ENCODE measurements around the gene C2CD4D. TPM values are rescaled to one million over a fixed set of nuclear protein-coding genes. Genes with fewer than 3 reads are reported as not detected.
A peak's percentile ranks its signal among the peaks of the same experiment; 100 is the strongest.

C2CD4D gene
- total RNA-seq, 8 experiments from 2014 or later, result 0.21 to 0.61 (median 0.23) TPM; not detected in 4

DNA sequence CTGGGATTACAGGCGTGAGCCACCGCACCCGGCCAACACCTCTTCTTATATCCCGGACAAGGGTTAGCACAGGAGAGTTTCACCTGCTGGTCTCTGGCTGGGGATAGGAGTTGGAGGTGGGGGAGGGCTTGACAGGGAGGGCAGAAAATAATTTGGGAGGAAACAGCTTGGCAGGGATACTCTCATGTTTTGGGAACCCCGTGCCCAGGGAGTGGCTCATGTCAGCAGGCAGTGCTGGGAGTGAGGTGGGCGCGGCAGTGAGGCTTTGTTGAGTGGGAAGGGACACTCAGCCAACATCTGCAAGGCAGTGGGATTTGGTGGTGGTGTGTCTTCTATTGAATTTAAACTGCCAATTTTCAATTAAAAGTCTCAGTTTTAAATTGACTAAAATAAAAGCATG lies 15.0 kb upstream of the C2CD4D start:
- in situ Hi-C loops (cut with MboI; ENCODE audit: low pct_unique_long_range_greater_than_20kb in 2 of 9, low sequenced_read_pairs in 9 of 9, unreplicated experiment in 9 of 9), result no loop called here
- WGBS, 10 experiments, result 17 to 100% (median 91%) methylated on average over 1 to 7 of the region's 7 CpGs; no CpG with 5 or more reads in 4 of the 10 experiments
- Histone ChIP-seq H3K4me3 (no peak overlapping the region), H3K27ac (no peak overlapping the region), H3K4me1 (replicated peaks in 1 of 2) (no peaks in the 10 kb centered on the region)
- ATAC-seq (replicated peaks in 6 of 8), result no peak

DNA sequence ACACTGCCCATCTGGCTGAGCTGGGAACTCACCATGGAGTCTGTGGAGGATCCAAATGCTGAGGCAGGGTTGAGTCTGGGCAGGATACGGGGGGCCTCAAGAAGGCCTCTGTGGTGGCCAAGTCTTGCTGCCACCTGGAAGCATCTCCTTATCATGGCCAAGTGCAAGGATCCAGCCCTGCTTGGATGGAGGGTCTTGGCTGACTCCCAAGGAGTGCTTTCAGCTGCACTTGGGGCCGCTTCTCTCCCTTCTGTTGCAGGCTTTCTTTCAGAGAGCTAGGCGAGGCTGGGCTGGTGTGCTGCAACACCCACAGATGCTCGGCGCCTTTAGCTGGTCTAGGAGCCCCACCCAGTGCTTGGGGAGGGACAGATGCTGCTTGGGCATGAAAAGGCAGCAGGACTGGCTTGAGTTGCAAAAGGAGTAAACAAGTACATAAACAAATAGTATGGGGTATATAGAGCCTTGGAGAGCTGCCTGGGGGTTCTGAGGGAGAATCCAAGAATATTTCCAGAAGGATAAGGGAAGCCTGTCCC lies 13.9 kb upstream of the C2CD4D start, which contains the start of gene THEM5:
TSS of gene THEM5 (minus strand) at position 302 of the 533 bp plus-strand sequence. CDS start at position 155, 147 bp downstream.
- ATAC-seq (replicated peaks in 6 of 8), result peak in 3 of 8 experiments; percentile 55 to 92 (median 82)
- 0 to 90% (median 60%) methylated on average over 1 to 3 of the region's 5 CpGs; no CpG with 5 or more reads in 3 of the 10 experiments for WGBS, 10 experiments
- Histone ChIP-seq H3K27ac (no peak within 1 kb of the TSS), H3K4me3 (no peak within 1 kb of the TSS), H3K4me1 (replicated peaks in 1 of 2) (no peaks in the 10 kb centered on the region)
- in situ Hi-C loops (cut with MboI; ENCODE audit: low pct_unique_long_range_greater_than_20kb in 2 of 9, low sequenced_read_pairs in 9 of 9, unreplicated experiment in 9 of 9), result no loop called here

DNA sequence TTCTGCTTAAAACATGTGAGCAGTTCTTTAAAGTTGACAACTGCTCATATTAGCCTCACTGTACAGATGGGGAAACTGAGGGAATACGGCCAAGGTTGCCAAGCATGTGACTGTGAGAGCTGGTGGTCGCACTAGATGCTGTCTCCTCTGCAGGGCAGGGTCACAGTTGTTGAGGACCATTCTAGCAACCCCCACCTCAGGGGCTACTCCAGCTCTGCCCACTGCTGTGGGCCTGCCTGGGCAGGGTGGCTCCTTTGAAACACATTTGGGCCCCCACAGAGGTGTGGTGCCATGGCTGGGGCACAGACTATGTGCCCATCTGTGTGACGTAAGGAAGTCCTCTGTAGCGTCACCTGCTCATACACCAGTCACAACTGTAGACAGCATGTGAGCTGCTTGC lies 13.1 kb upstream of the C2CD4D start:
- 50 to 94% (median 79%) methylated on average over 1 to 4 of the region's 4 CpGs; no CpG with 5 or more reads in 7 of the 10 experiments for WGBS, 10 experiments
- in situ Hi-C loops (cut with MboI; ENCODE audit: low pct_unique_long_range_greater_than_20kb in 2 of 9, low sequenced_read_pairs in 9 of 9, unreplicated experiment in 9 of 9), result no loop called here
- Histone ChIP-seq H3K27ac (no peak overlapping the region), H3K4me1 (replicated peaks in 1 of 2) (no peaks in the 10 kb centered on the region), H3K4me3 (no peak overlapping the region)
- ATAC-seq (replicated peaks in 6 of 8), result no peak

DNA sequence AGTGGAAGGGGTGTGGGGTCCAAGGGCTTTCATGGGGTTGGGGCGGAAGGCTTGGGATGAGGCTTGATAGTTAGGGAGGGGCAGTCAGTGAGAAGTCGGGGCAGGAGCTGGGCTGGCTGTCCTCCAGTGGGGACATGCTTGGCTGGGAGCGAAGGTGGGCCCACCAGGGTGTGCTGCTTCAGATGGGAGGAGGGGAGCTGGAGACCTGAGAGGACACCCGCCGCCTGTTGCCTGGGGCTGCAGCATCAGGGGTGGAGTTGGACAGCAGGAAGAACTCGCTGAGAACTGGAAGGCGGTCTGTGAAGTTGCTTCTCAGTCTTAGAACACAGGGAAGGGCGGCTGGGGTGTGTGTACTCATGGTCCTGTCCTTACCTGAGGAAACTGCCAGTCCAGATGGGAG lies 12.3 kb upstream of the C2CD4D start:
- in situ Hi-C loops (cut with MboI; ENCODE audit: low pct_unique_long_range_greater_than_20kb in 2 of 9, low sequenced_read_pairs in 9 of 9, unreplicated experiment in 9 of 9), result no loop called here
- no peaks in the 10 kb centered on the region for H3K4me1 ChIP-seq (replicated peaks in 1 of 2)
- H3K4me3 ChIP-seq, result no peak overlapping the region
- peak in 2 of 8 experiments; percentile 13 to 24 for ATAC-seq (replicated peaks in 6 of 8)
- H3K27ac ChIP-seq, result no peak overlapping the region
- WGBS, 10 experiments, result 0 to 50% (median 18%) methylated on average over 1 to 3 of the region's 8 CpGs; no CpG with 5 or more reads in 4 of the 10 experiments

DNA sequence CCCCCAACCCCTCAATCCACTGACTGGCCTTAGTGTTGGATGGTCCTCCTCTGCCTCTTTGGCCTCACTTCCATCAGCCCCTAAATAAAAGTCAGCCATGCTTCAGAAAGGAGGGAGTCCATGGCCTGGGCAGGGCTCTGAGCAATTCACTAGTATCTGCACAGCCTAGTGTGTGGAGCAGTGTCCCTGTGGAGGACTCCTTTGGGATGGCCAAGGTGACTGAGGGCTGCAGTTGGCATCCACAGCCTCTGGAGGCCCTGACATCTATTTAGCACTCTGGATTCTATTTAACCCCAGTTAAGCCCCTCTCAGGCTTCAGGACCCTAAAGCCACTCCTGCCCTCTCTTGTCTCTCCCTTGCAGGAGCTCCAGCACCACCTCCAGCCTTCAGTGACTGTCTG lies 10.3 kb upstream of the C2CD4D start:
- in situ Hi-C loops (cut with MboI; ENCODE audit: low pct_unique_long_range_greater_than_20kb in 2 of 9, low sequenced_read_pairs in 9 of 9, unreplicated experiment in 9 of 9), result no loop called here
- Histone ChIP-seq H3K27ac (no peak overlapping the region), H3K4me3 (no peak overlapping the region), H3K4me1 (replicated peaks in 1 of 2) (no peaks in the 10 kb centered on the region)
- no peak for ATAC-seq (replicated peaks in 6 of 8)

DNA sequence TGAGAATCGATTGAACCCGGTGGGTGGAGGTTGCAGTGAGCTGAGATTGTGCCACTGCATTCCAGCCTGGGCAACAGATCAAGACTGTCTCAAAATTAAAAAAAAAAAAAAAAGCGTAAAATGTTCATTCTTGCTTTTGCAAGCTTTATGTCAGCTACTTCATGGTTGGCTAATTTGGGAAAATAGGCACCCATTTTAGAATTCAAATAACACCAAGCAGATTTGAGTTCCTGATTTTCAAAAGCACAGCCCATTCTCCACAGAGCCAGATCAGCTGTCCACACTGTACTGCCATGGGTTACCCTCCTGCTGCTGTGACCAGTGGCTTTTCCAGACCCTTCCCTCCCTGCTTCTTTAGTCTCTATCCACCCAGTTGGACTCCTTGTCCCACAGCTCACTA lies 9.5 kb upstream of the C2CD4D start:
- no peak for ATAC-seq (replicated peaks in 6 of 8)
- Histone ChIP-seq H3K4me3 (no peak overlapping the region), H3K27ac (no peak overlapping the region), H3K4me1 (replicated peaks in 1 of 2) (no peaks in the 10 kb centered on the region)
- WGBS, 10 experiments, result 8 to 100% (median 77%) methylated on average over 1 to 3 of the region's 3 CpGs; no CpG with 5 or more reads in 1 of the 10 experiments
- in situ Hi-C loops (cut with MboI; ENCODE audit: low pct_unique_long_range_greater_than_20kb in 2 of 9, low sequenced_read_pairs in 9 of 9, unreplicated experiment in 9 of 9), result no loop called here

DNA sequence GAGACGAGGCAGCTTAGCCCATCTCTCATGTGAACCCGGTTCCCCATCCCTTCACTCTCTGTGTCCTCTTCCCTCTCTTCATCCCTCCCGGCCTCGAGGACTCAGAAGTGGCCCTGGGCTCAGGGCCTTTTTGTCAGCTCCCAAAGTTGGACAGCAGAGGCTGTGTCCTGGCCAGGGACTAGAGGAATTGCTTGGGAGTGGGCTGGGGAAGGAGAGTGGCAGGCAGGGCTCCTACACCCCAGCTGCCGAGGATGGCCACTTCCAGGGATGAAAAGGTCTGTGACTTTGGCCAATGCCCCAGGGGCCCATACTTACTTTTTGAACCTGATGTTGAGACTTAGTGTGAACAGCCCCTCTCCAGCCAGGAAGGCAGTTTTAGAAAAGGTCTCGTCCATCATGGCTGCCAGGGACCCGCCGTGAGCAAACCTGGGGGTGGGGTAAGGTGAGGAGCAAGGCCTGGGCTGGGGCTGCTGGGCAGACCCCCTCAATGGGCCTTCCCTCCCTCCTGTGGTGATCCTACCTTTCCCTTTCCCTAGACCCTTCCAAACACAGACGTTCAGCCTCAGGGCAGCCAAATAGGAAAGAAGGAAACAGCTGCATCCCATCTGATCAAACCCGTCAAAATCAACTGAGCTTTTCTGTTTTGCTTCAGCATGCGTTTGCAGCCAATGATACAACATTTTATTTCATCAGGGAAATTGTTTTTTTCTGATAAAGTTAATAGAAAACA lies 8.4 kb upstream of the C2CD4D start:
- Histone ChIP-seq H3K27ac (no peak overlapping the region), H3K4me1 (replicated peaks in 1 of 2) (no peaks in the 10 kb centered on the region), H3K4me3 (no peak overlapping the region)
- in situ Hi-C loops (cut with MboI; ENCODE audit: low pct_unique_long_range_greater_than_20kb in 2 of 9, low sequenced_read_pairs in 9 of 9, unreplicated experiment in 9 of 9), result no loop called here
- 0 to 69% (median 52%) methylated on average over 3 to 10 of the region's 11 CpGs; no CpG with 5 or more reads in 3 of the 10 experiments for WGBS, 10 experiments
- peak in 1 of 8 experiments; percentile 20 for ATAC-seq (replicated peaks in 6 of 8)

DNA sequence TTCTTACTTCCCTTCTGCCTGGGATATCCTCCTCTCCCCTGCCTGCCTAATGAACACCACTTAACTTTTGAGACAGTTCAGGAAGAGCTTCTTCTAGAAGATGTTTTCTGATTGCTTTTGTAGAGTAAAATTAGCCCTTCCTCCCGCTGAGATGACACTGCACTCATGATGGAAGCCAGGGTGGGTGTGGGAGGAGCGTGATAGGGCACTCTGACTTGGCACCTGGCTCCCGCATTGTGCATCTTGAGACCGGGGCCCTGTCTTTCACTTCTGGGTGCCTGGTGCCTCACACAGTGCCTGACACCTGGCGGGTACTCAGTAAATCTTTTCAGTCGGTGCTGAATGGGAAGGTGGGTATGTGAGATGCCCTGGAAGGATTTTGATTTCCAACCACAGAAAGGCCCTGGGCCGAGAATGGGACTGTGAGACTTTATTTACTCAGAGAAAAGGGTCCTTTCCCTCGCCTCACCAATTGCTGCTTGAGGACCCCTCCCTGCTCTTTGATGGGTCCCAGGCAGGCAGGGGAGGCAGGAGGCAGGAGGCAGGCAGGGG lies 7.1 kb upstream of the C2CD4D start:
- ATAC-seq (replicated peaks in 6 of 8), result no peak
- in situ Hi-C loops (cut with MboI; ENCODE audit: low pct_unique_long_range_greater_than_20kb in 2 of 9, low sequenced_read_pairs in 9 of 9, unreplicated experiment in 9 of 9), result no loop called here
- no peaks in the 10 kb centered on the region for H3K4me1 ChIP-seq (replicated peaks in 1 of 2)
- 59 to 88% (median 67%) methylated on average over 1 to 7 of the region's 8 CpGs; no CpG with 5 or more reads in 3 of the 10 experiments for WGBS, 10 experiments
- no peak overlapping the region for H3K27ac ChIP-seq
- no peak overlapping the region for H3K4me3 ChIP-seq

DNA sequence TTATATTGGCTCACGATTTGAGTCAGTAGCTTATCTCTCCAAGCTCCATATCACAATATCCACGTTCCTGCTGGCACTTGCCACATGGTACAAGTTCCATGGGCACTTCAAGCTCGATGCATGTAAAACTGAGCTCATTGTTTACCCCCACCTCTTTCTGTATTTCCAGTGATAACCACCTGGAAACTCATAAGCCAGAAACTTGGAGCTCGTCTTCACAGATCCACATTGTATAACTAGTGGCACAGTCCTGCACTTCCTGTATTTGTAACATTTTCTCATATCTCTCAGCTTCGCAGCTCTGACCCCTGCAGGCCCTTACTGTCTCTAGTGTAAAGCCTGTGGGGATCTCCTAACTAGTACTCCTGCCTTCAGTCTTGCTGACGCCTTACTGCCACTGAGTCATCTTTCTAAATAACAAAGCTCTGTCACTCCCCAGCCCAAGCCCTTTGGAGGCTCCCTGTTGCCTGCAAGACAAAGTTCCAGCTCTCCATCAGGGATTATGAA lies 6.5 kb upstream of the C2CD4D start:
- peak in 7 of 8 experiments; percentile 71 to 98 (median 81) for ATAC-seq (replicated peaks in 6 of 8)
- Histone ChIP-seq H3K27ac (no peak overlapping the region), H3K4me3 (no peak overlapping the region), H3K4me1 (replicated peaks in 1 of 2) (no peaks in the 10 kb centered on the region)
- 23 to 80% (median 37%) methylated on average over 1 to 6 of the region's 6 CpGs; no CpG with 5 or more reads in 2 of the 10 experiments for WGBS, 10 experiments
- in situ Hi-C loops (cut with MboI; ENCODE audit: low pct_unique_long_range_greater_than_20kb in 2 of 9, low sequenced_read_pairs in 9 of 9, unreplicated experiment in 9 of 9), result no loop called here

DNA sequence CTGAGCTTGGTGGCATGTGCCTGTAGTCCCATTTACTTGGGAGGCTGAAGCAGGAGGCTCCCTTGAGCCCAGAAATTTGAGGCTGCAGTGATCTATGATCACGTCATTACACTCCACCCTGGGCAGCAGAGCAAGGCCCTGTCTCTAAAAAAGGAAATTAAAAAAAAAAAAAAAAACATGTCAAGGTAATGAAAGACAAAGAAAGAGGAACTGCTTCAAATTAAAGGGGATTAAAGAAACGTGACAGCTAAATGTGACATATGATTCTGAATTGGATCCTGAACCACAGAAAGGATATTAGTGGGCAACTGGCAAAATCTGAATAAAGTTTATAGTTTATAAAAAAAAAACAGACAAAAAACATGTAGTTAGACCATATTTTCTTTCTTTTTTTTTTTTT lies 3.8 kb upstream of the C2CD4D start:
- Histone ChIP-seq H3K27ac (no peak overlapping the region), H3K4me3 (no peak overlapping the region), H3K4me1 (replicated peaks in 1 of 2) (peaks cover 3 to 15% of the 10 kb centered on the region in 2 donors)
- no peak for ATAC-seq (replicated peaks in 6 of 8)
- in situ Hi-C loops (cut with MboI; ENCODE audit: low pct_unique_long_range_greater_than_20kb in 2 of 9, low sequenced_read_pairs in 9 of 9, unreplicated experiment in 9 of 9), result no loop called here
- WGBS, 10 experiments, result 39 to 100% (median 72%) methylated on average over 1 to 2 of the region's 2 CpGs

DNA sequence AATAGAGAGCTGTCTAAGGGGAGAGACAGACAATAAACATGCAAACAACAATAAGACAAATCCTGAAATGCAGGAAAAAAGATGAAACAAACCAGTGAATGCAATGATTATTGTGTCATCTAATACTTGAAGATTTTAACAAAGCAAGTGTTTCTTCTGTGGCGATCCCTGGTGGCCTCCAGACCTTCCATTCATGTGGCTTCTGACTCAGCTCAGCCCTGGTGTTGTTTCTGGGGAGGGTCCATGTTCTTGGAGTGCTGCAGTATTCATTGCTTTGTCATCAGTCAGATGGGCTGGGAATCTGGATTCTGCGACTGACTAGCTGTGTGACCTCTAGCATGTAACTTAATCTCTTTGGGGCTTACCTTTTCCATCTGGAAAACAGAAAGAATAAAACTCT lies 1.5 kb upstream of the C2CD4D start:
- Histone ChIP-seq H3K4me1 (replicated peaks in 1 of 2) (peaks cover 3 to 15% of the 10 kb centered on the region in 2 donors), H3K4me3 (no peak overlapping the region), H3K27ac (no peak overlapping the region)
- ATAC-seq (replicated peaks in 6 of 8), result no peak
- in situ Hi-C loops (cut with MboI; ENCODE audit: low pct_unique_long_range_greater_than_20kb in 2 of 9, low sequenced_read_pairs in 9 of 9, unreplicated experiment in 9 of 9), result no loop called here
- WGBS, 10 experiments, result 11 to 80% (median 68%) methylated on average over 1 to 2 of the region's 2 CpGs; no CpG with 5 or more reads in 2 of the 10 experiments

DNA sequence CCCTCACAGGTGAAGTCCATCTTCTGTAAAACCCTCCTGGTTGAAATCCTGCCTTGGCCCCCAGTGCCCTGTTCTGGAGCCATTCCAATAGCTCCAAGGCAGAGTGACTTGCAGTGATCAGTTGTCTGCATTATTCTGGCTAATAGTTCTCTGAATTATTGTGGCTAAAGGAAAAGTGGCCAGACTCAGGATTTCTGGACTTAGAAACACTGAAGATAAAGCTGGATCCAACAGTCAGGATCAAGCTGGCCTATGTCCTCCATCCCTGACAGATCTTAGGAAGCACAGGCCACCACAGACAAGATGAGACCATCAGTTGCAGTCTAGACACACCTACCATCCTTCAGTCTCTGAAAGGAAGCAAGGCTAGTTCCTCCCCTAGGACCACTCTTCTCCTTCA lies 801 bp upstream of the C2CD4D start:
- in situ Hi-C loops (cut with MboI; ENCODE audit: low pct_unique_long_range_greater_than_20kb in 2 of 9, low sequenced_read_pairs in 9 of 9, unreplicated experiment in 9 of 9), result no loop called here
- ATAC-seq (replicated peaks in 6 of 8), result no peak
- Histone ChIP-seq H3K27ac (no peak overlapping the region), H3K4me3 (no peak overlapping the region), H3K4me1 (replicated peaks in 1 of 2) (peaks cover 3 to 15% of the 10 kb centered on the region in 2 donors)

DNA sequence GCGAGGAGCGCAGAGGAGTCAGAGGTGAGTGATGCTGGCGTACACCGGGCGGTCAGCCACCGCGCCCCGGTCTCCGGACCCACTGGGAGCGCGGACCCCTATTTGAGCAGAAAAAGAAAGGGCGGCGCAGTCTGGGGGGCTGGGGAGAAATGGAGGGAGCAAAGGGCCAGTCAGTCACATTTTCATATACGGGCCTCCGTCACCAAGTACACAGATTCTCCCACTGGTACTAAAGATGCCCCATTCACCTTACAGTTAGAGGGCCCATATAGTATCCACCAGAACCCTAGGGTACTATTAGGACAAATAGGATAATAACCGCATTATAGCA lies 573 bp downstream of the C2CD4D start:
- Histone ChIP-seq H3K27ac (no peak overlapping the region), H3K4me3 (peak overlapping the region in 1 of 5 donors; percentile 13), H3K4me1 (replicated peaks in 1 of 2) (peaks cover 3 to 15% of the 10 kb centered on the region in 2 donors)
- ATAC-seq (replicated peaks in 6 of 8), result no peak
- in situ Hi-C loops (cut with MboI; ENCODE audit: low pct_unique_long_range_greater_than_20kb in 2 of 9, low sequenced_read_pairs in 9 of 9, unreplicated experiment in 9 of 9), result no loop called here
- WGBS, 10 experiments, result 0 to 60% (median 31%) methylated on average over 1 to 9 of the region's 16 CpGs; no CpG with 5 or more reads in 4 of the 10 experiments

All from motor neuron (in vitro differentiated cells).